ENCODE results near the gene SAMD4A. TPM values are rescaled to one million over a fixed set of nuclear protein-coding genes. Genes with fewer than 3 reads are reported as not detected.
"Not testable (repeated sequence)": the region's sequence is repeated elsewhere in the genome, so short reads cannot be mapped to it uniquely, and the experiment has no call there.

Gene SAMD4A
- total RNA-seq, 1 donor from 2014 or later, result 59.2 TPM

- peak; percentile 88 for ATAC-seq
- DNase-seq (ENCODE audit: low spot score), result no peak
- intact Hi-C loops (cut with DNase I), result no loop called here
Measured at GRCh38 chr14:54730156-54730961, 163.4 kb downstream of the SAMD4A start.

GRCh38 chr14:54734966-54735365 is 168.0 kb downstream of the SAMD4A start:
- no peak for DNase-seq (ENCODE audit: low spot score)
- ATAC-seq, result no peak
- intact Hi-C loops (cut with DNase I), result no loop called here

GRCh38 chr14:54735424-54735823 is 168.5 kb downstream of the SAMD4A start:
- DNase-seq (ENCODE audit: low spot score), result no peak
- ATAC-seq, result no peak
- intact Hi-C loops (cut with DNase I), result no loop called here

GRCh38 chr14:54737132-54737711 is 170.3 kb downstream of the SAMD4A start:
- DNase-seq (ENCODE audit: low spot score) (no peak), ATAC-seq (no peak)
- intact Hi-C loops (cut with DNase I), result no loop called here

GRCh38 chr14:54738009-54738408 is 171.1 kb downstream of the SAMD4A start:
- ATAC-seq (peak; percentile 48), DNase-seq (ENCODE audit: low spot score) (no peak)
- intact Hi-C loops (cut with DNase I), result no loop called here

- intact Hi-C loops (cut with DNase I), result no loop called here
- no peak for ATAC-seq
- no peak for DNase-seq (ENCODE audit: low spot score)
Measured at GRCh38 chr14:54739514-54739913, 172.6 kb downstream of the SAMD4A start.

GRCh38 chr14:54742492-54743350 is 175.8 kb downstream of the SAMD4A start:
- no peak for ATAC-seq
- intact Hi-C loops (cut with DNase I), result no loop called here
- DNase-seq (ENCODE audit: low spot score), result no peak

GRCh38 chr14:54743382-54743781 is 176.5 kb downstream of the SAMD4A start:
- DNase-seq (ENCODE audit: low spot score) (no peak), ATAC-seq (no peak)
- intact Hi-C loops (cut with DNase I), result no loop called here

GRCh38 chr14:54746019-54746418 is 179.1 kb downstream of the SAMD4A start:
- intact Hi-C loops (cut with DNase I), result no loop called here
- DNase-seq (ENCODE audit: low spot score) (no peak), ATAC-seq (peak; percentile 75)

GRCh38 chr14:54747616-54748015 is 180.7 kb downstream of the SAMD4A start:
- ATAC-seq, result no peak
- intact Hi-C loops (cut with DNase I), result no loop called here

GRCh38 chr14:54749180-54749579 is 182.3 kb downstream of the SAMD4A start:
- DNase-seq (ENCODE audit: low spot score) (no peak), ATAC-seq (peak; percentile 44)
- intact Hi-C loops (cut with DNase I), result no loop called here

More at GRCh38 chr14:54747616-54748015, 180.7 kb downstream of the SAMD4A start:
- no peak for DNase-seq (ENCODE audit: low spot score)

- ATAC-seq (peak; percentile 53), DNase-seq (ENCODE audit: low spot score) (no peak)
- intact Hi-C loops (cut with DNase I), result no loop called here
Measured at GRCh38 chr14:54749727-54750126, 182.8 kb downstream of the SAMD4A start.

- DNase-seq (ENCODE audit: low spot score); ATAC-seq; intact Hi-C loops (cut with DNase I): not testable (repeated sequence)
Measured at GRCh38 chr14:54752611-54753010, 185.7 kb downstream of the SAMD4A start.

GRCh38 chr14:54753396-54753795 is 186.5 kb downstream of the SAMD4A start:
- intact Hi-C loops (cut with DNase I); DNase-seq (ENCODE audit: low spot score); ATAC-seq: not testable (repeated sequence)

GRCh38 chr14:54754116-54754622 is 187.2 kb downstream of the SAMD4A start:
- intact Hi-C loops (cut with DNase I), result no loop called here
- ATAC-seq, result no peak
- DNase-seq (ENCODE audit: low spot score), result no peak

GRCh38 chr14:54754623-54755386 is 187.9 kb downstream of the SAMD4A start:
- DNase-seq (ENCODE audit: low spot score) (no peak), ATAC-seq (no peak)
- intact Hi-C loops (cut with DNase I), result no loop called here

- intact Hi-C loops (cut with DNase I), result no loop called here
- ATAC-seq (no peak), DNase-seq (ENCODE audit: low spot score) (no peak)
Measured at GRCh38 chr14:54756656-54757392, 189.9 kb downstream of the SAMD4A start.

GRCh38 chr14:54758041-54758440 is 191.1 kb downstream of the SAMD4A start:
- intact Hi-C loops (cut with DNase I), result no loop called here
- DNase-seq (ENCODE audit: low spot score) (no peak), ATAC-seq (no peak)

Data from sciatic nerve (tissue), 2 donors.